Prostate gland (tissue), 2 donors: ENCODE measurements around the gene AFF3. TPM values are rescaled to one million over a fixed set of nuclear protein-coding genes. Genes with fewer than 3 reads are reported as not detected.

Experiments used
- DNase-seq: peaks from one replicate; pipeline ENCODE4 v3.0.0-alpha.2; 2019; ENCODE audit warnings: low spot score
- H3K27ac ChIP-seq, 2 donors: fragments of 200-600 bp; sonication (generic); 2 replicates each; pipeline ENCODE4 v1.5.1; 2017 to 2019
- H3K27me3 ChIP-seq: fragments of 200-600 bp; sonication (generic); replicated peaks from 2 replicates; pipeline ENCODE4 v1.5.1; 2019; ENCODE audit not compliant: insufficient read depth
- H3K36me3 ChIP-seq, 2 donors: fragments of 200-600 bp; sonication (generic); 1 replicate in 1 of 2; 2 replicates in 1 of 2; pipeline versions ENCODE4 v1.5.1 to v1.8.1; 2017 to 2019
- H3K4me1 ChIP-seq: fragments of 200-600 bp; sonication (generic); replicated peaks from 2 replicates; pipeline ENCODE4 v1.5.1; 2019
- H3K4me3 ChIP-seq, 2 donors: fragments of 200-600 bp; sonication (generic); 2 replicates each; pipeline ENCODE4 v1.5.1; 2017 to 2019
- H3K9me3 ChIP-seq: fragments of 200-600 bp; sonication (generic); 2 replicates; pipeline ENCODE4 v1.5.1; 2017
- CTCF ChIP-seq, 4 experiments: fragments of 200-600 bp in 2 of 4; fragments of 450-650 bp in 2 of 4; sonication (generic) in 2 of 4; IDR thresholded peaks; 1 replicate in 3 of 4; 2 replicates in 1 of 4; pipeline ENCODE4 v1.5.1; 2016 to 2019; ENCODE audit warnings: antibody characterized with exemption in 4 of 4, mild to moderate bottlenecking in 2 of 4, moderate library complexity in 2 of 4
- POLR2A ChIP-seq: fragments of 450-650 bp; IDR thresholded peaks from one replicate; pipeline ENCODE4 v1.6.1; 2016; ENCODE audit warnings: antibody characterized with exemption, mild to moderate bottlenecking
- POLR2AphosphoS5 ChIP-seq: sonication (generic); formaldehyde crosslinking; IDR thresholded peaks from one replicate; pipeline ENCODE4 v1.6.1; 2017; ENCODE audit warnings: antibody characterized with exemption
- WGBS: methylation state at CpG from one replicate; pipeline ENCODE4 v1.1.5; 2018; 5-methylcytosine and 5-hydroxymethylcytosine counted together
- intact Hi-C: fragments of 100-400 bp; cut with DNase I; formaldehyde crosslinking; loops from one replicate; pipeline ENCODE4 v1.14.2; 2022
- total RNA-seq, 2 donors: library from RNA; depleted of rRNA; stranded (reverse); fragments of >200 nt; gene quantifications; one replicate each; pipeline ENCODE4 v1.1.0, GENCODE V29; 2016

Gene AFF3
- total RNA-seq, 2 donors from 2014 or later: 74.4 to 113 TPM

GRCh38 chr2:99784282-99784681 lies 358.1 kb downstream of the AFF3 start:
- H3K36me3 ChIP-seq: no peaks in the 10 kb centered on the region
- no peaks in the 10 kb centered on the region for H3K27me3 ChIP-seq
- DNase-seq: no peak
- no peaks in the 10 kb centered on the region for H3K9me3 ChIP-seq
- H3K4me3 ChIP-seq: no peak overlapping the region
- WGBS: 92% methylated on average over 8 of the region's 8 CpGs
- TF ChIP-seq CTCF (IDR thresholded peaks at IDR 0.05): no peak
- TF ChIP-seq POLR2AphosphoS5: no peak
- no peak for TF ChIP-seq POLR2A
- intact Hi-C loops: no loop called here
- no peaks in the 10 kb centered on the region for H3K4me1 ChIP-seq
- H3K27ac ChIP-seq: no peak overlapping the region

GRCh38 chr2:99780276-99780675 lies 362.1 kb downstream of the AFF3 start:
- no peak for DNase-seq
- intact Hi-C loops: no loop called here
- no peaks in the 10 kb centered on the region for H3K36me3 ChIP-seq
- TF ChIP-seq POLR2AphosphoS5 (no peak), POLR2A (no peak), CTCF (IDR thresholded peaks at IDR 0.05) (no peak)
- H3K9me3 ChIP-seq: no peaks in the 10 kb centered on the region
- H3K27ac ChIP-seq: no peak overlapping the region
- WGBS: 74% methylated on average over 5 of the region's 5 CpGs
- H3K27me3 ChIP-seq: no peaks in the 10 kb centered on the region
- no peaks in the 10 kb centered on the region for H3K4me1 ChIP-seq
- H3K4me3 ChIP-seq: no peak overlapping the region

- 91% methylated on average over 4 of the region's 4 CpGs for WGBS
- H3K9me3 ChIP-seq: no peaks in the 10 kb centered on the region
- no peak for DNase-seq
- intact Hi-C loops: no loop called here
- no peaks in the 10 kb centered on the region for H3K27me3 ChIP-seq
- TF ChIP-seq POLR2A: no peak
- no peak for TF ChIP-seq CTCF (IDR thresholded peaks at IDR 0.05)
- no peak for TF ChIP-seq POLR2AphosphoS5
- H3K4me1 ChIP-seq: no peaks in the 10 kb centered on the region
- no peak overlapping the region for H3K27ac ChIP-seq
- no peak overlapping the region for H3K4me3 ChIP-seq
- no peaks in the 10 kb centered on the region for H3K36me3 ChIP-seq
Observed at GRCh38 chr2:99779276-99779675, 363.1 kb downstream of the AFF3 start.

- Histone ChIP-seq H3K36me3 (no peaks in the 10 kb centered on the region), H3K4me3 (no peak overlapping the region), H3K27me3 (no peaks in the 10 kb centered on the region), H3K4me1 (no peaks in the 10 kb centered on the region), H3K27ac (no peak overlapping the region), H3K9me3 (no peaks in the 10 kb centered on the region)
- DNase-seq: no peak
- WGBS: 98% methylated on average over 6 of the region's 6 CpGs
- intact Hi-C loops: no loop called here
- TF ChIP-seq POLR2AphosphoS5 (no peak), CTCF (IDR thresholded peaks at IDR 0.05) (no peak)
Observed at GRCh38 chr2:99777656-99778290, 364.6 kb downstream of the AFF3 start.

GRCh38 chr2:99776906-99777646 lies 365.3 kb downstream of the AFF3 start:
- 82% methylated on average over 8 of the region's 8 CpGs for WGBS
- H3K4me1 ChIP-seq: no peaks in the 10 kb centered on the region
- no peak for TF ChIP-seq CTCF (IDR thresholded peaks at IDR 0.05)
- no peak for TF ChIP-seq POLR2AphosphoS5
- no peak for TF ChIP-seq POLR2A
- H3K36me3 ChIP-seq: no peaks in the 10 kb centered on the region
- H3K4me3 ChIP-seq: no peak overlapping the region
- DNase-seq: no peak
- no peaks in the 10 kb centered on the region for H3K27me3 ChIP-seq
- H3K9me3 ChIP-seq: no peaks in the 10 kb centered on the region
- intact Hi-C loops: no loop called here
- H3K27ac ChIP-seq: no peak overlapping the region
